NCI-H1092 treated with DMSO at 0.1 percent for 48 hours (cell line): ENCODE measurements around the gene STRADA.

Experiments
- DNase-seq: peaks from one replicate; lab custom pipeline; 2025; lab: John Stamatoyannopoulos, UW

Gene STRADA

GRCh38 chr17:63682981-63683380 is 58.6 kb downstream of the STRADA start:
- no peak for DNase-seq

- no peak for DNase-seq
These were observed 59.2 kb downstream of the STRADA start for GRCh38 chr17:63682441-63682840.

DNA sequence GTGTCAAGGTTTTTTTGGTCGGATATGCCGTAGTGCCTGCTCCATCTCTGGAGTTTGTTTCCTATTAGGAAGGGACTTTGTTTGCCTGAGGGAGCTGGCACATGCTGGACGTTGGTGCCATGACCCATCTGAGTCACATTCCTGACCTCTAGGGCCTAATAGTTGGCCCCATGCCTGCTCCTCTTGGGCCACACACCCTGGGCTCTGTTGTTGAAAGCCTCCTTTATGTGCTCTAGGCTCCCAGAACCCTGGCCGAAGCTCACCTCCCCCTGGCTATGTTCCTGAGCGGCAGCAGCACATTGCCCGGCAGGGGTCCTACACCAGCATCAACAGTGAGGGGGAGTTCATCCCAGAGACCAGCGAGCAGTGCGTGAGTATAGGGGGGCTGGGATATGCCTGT is 60.1 kb downstream of the STRADA start:
- DNase-seq = no peak

GRCh38 chr17:63680700-63681099 is 60.9 kb downstream of the STRADA start:
- DNase-seq = no peak

DNA sequence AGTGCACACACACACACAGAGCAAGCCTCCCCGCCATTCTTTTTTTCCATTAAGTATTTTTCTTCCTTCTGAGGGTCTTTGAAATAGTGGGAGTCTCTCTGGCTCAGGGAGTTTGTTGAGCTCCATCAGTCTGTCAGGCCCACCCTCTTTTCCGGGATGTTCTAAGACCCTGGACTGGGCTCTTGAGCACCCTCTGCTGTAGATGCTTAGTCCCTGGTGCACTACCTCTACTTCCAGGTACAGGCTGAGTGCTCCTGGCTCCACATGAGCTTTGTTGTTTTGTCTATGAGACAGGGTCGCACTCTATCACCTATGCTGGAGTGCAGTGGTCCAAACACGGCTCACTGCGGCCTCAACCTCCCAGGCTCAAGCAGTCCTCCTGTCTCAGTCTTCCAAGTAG is 62.4 kb downstream of the STRADA start:
- no peak for DNase-seq

GRCh38 chr17:63676584-63676983 is 65.0 kb downstream of the STRADA start:
- no peak for DNase-seq

GRCh38 chr17:63675607-63676546 is 65.7 kb downstream of the STRADA start:
- no peak for DNase-seq

DNA sequence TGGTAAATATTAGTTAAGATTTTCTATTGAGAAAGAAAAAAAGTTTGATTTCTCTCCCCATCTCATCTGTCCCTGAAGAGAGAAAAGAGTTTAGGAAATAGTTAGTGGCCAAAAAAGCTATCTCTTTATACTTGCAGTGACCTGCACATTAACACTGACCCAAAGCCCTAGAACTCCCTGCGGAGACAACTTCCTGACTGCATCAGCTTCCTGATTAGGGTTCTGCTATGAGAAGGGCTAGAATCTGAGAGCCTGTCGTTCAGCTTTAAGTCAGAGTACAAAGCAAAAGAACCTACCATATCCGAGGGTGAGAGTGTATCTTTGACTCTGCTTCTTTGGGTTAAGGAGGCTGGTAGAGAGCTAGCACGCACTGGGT is 66.4 kb downstream of the STRADA start:
- DNase-seq = no peak

GRCh38 chr17:63672856-63673255 is 68.7 kb downstream of the STRADA start:
- no peak for DNase-seq

GRCh38 chr17:63665527-63666214 is 75.9 kb downstream of the STRADA start:
- DNase-seq = no peak

- no peak for DNase-seq
These were observed 81.7 kb downstream of the STRADA start for GRCh38 chr17:63659850-63660249.

- no peak for DNase-seq
These were observed 83.2 kb downstream of the STRADA start for GRCh38 chr17:63658366-63658765.

DNA sequence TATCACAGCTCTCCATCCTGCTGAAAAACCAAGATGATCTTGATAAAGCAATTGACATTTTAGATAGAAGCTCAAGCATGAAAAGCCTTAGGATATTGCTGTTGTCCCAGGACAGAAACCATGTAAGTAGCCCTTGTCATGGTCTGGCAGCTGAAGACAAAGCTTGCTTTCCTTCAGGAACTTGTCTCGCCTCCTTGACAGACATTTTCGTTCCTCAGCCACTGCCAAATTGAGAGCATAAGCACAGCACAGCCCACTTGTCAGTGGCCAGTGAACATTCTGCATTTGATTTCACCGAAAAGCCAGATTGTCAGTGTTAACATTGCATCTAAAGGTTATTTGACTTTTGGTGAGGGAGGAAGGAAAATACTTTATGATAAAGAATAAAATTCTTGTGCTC is 83.8 kb downstream of the STRADA start:
- DNase-seq = no peak

DNA sequence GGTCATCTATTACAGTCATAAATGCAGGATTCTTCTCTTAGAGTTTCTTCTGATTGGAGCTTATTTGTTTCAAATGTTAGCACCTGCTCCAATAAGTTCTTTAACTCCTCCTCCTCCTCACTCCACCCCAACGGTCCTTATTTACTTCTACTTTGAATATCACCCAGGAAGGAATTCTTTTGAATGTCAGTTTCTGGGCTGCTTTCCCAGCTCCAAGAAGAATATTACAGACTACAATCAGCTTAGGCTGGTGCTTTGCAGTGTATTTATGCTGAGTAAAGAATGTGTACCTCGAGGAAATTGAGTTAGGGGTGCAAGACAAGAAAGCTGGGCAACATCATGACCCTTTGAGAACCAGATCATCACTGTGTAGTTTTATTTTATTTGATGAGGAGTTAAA is 88.5 kb downstream of the STRADA start:
- no peak for DNase-seq
